Activated CD8-positive, alpha-beta memory T cell treated with anti-CD3 and anti-CD28 coated beads, Interleukin-2, amount 50 U/mL, for 1 hour (primary cell): ENCODE data around the gene BCL2L13.
"Not testable (repeated sequence)": the region's sequence is repeated elsewhere in the genome, so short reads cannot be mapped to it uniquely, and the experiment has no call there.

Experiments used
- DNase-seq: peaks from one replicate; pipeline ENCODE4 v3.0.0-alpha.2; 2020; ENCODE audit errors: extremely low read depth

Gene BCL2L13

DNA sequence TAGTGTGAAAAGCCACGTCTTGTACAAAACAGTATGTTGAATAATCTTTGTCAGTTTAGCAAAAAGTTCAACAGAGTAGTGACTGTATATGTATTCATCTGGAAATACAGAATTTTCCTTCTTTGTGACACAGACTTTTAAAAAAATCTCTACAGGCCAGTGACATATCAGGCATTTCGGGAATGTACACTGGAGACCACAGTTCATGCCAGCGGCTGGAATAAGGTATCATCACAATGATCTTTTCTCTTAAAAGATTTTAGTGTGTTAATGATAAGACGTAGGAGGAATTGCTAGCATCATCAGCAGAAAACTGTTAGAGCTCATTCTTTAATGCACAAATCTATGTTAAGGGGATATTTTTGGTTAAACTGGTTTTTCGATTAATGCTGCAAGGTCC, 57.4 kb downstream of the BCL2L13 start:
- no peak for DNase-seq

- not testable (repeated sequence) for DNase-seq
Observed at GRCh38 chr22:17697196-17697595, 58.6 kb downstream of the BCL2L13 start.

DNA sequence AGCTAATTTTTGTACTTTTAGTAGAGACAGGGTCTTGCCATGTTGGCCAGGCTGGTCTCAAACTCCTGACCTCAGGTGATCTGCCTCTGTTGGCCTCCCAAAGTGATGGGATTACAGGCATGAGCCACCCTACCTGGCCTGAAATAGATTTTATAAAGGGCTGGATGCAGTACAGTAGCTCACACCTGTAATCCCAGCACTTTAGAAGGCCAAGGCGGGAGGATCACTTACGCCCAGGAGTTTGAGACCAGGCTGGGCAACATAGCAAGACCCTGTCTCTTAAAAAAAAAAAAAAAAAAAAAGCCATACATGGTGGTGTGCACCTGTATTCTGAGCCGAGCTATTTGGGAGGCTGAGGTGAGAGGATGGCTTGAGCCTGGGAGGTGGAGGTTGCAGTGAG, 59.7 kb downstream of the BCL2L13 start:
- not testable (repeated sequence) for DNase-seq

DNA sequence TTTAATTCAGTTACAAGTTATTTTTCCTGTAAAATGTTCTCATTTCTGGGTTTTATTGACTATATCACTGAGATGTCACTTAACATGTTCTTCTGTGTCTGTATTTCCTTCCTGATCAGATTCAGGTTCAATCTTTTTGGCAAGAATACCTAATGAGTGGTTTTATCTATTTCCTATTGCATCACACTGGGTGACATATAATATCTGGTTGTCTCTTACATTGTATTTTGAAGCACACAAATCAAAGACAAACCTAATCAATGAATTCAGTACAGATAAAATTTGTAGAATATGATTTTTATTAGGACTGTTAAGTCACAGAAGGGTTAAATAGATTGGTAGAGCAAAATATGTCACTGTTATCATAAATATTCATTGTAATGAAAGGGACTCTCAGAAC, 60.4 kb downstream of the BCL2L13 start:
- no peak for DNase-seq

- no peak for DNase-seq
Observed at GRCh38 chr22:17699696-17700340, 61.3 kb downstream of the BCL2L13 start.

- no peak for DNase-seq
Observed at GRCh38 chr22:17700778-17701177, 62.2 kb downstream of the BCL2L13 start.

DNA sequence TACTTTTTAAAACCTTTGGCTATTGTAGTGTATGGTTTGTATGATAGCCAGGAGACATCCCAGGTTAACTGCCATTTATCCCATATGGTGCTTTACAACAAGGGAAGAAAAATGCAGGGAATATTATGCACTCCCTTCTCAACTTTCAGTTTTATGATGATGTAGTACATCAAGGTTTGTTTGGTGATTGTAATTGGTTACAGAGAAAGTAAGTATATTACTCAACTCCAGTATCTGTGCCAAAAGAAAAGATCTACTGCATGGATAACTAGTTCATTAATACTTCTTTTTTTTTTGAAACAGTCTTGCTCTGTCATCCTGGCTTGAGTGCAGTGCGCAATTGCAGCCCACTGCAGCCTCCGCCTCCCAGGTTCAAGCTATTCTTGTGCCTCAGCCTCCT, 65.3 kb downstream of the BCL2L13 start:
- no peak for DNase-seq

DNA sequence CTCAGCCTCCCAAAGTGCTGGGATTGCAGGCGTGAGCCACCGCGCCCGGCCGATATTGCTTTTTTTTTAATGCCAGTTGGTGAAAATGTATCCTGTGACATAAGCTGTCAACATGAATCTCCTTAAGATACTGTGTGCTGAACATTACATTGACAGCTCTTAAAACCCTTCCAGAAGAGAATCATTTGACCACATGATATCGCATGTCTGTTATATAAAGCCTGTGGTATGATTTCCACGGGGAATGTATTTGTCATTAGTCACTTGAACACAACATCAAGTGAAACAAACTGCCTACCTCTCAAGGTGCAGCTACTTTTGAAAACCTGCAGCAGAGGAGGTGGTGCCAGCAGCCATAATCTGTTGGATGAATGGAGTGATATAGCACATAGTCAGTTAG, 67.0 kb downstream of the BCL2L13 start:
- DNase-seq: no peak

DNA sequence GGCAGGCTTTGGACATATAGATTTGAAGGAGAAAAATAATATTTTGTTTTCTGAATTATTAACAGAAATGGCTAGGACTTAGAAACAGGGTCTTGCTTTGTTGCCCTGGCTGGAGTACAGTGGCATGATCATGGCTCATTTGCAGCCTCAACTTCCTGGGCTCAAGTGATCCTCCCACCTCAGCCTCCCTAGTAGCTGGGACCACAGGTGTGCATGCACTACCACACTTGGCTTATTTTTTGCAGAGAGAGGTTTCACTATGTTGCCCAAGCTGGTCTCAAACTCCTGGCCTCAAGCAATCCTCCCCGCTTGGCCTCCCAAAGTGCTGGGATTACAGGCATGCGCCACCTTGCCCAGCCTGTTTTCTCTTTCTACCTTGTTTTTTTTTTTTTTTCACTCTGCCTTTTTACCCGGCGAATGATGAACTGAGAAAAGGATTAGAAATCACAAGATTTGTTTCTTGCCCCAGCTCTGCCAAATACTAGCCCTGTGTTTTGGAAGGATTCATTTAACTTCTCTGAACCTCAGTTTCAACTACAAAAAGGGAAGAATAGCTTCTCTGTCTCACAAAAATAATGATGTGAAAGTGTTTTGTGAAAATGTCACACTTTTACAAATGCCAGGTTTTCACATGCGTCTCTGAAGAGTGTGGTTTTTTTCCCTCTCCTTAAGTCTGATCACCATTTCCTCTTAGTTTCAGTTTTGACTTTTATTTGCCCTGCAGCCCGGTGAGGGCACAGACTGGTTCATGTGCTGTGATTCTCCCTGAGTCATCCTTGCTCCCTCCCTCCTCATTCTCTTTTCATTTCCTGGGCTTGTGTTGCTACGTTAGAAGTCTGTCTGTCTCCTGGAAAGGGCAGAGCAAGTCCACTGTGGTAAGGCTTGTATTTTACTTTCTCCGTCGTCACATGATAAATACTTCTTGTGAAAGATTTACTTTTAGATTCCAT, 67.7 kb downstream of the BCL2L13 start:
- DNase-seq: no peak

DNA sequence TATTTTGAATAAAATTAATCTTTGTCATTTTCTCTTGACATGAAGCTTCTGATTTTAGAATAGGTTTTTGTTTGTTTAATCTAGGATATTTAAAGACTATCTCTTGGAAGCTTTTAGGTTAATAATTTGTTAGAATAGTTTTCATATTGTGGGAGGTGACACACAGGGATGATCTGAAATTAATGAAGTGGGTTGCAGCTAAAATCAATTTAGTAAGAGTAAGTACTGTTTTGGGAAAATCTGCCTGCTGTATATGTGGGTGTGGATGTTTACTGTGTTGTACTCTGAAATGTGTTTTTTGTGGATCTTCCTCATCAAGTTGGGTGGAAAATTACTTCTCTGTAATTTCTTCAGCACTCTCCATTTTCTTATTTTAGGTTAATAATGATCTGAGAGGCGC, 68.4 kb downstream of the BCL2L13 start:
- no peak for DNase-seq

GRCh38 chr22:17707526-17707925, 69.0 kb downstream of the BCL2L13 start:
- DNase-seq: no peak

GRCh38 chr22:17710023-17710422, 71.5 kb downstream of the BCL2L13 start:
- DNase-seq: no peak

GRCh38 chr22:17712441-17712840, 73.9 kb downstream of the BCL2L13 start:
- DNase-seq: no peak

DNA sequence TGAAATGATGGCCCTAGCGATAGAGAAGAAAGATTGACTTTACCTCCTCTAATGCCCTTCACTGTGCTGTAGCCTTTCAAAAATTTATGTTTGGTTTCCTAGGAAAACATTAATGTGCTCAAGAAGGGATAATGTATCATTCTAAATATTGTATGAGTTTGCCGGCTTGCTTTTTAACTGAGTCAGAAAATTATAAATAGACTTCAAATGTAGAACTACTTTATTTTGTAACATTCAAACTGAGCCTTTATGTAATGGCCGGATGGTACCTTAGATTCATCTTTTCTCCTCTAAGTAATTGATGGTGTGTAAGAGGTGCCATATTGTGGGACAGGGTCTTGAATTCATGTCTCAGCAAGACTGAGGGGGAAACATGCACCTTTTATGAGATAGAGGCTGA, 78.0 kb downstream of the BCL2L13 start:
- no peak for DNase-seq

GRCh38 chr22:17717708-17718107, 79.2 kb downstream of the BCL2L13 start:
- DNase-seq: no peak

DNA sequence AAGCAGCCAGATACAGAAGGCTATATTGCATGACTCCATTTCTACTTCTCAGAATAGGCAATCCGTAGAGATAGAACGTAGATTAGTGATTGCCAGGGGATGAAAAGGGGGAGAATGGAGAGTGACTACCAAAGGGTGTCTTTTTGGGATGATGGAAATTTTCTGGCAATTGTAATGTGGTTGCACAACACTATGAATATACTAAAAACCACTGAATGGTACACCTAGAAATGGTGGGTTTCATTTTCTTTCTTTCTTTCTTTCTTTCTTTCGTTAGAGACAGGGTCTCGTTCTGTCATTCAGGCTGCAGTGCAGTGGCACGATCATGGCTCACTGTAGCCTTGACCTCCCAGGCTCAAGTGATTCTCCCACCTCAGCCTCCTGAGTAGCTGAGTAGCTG, 81.4 kb downstream of the BCL2L13 start:
- no peak for DNase-seq

DNA sequence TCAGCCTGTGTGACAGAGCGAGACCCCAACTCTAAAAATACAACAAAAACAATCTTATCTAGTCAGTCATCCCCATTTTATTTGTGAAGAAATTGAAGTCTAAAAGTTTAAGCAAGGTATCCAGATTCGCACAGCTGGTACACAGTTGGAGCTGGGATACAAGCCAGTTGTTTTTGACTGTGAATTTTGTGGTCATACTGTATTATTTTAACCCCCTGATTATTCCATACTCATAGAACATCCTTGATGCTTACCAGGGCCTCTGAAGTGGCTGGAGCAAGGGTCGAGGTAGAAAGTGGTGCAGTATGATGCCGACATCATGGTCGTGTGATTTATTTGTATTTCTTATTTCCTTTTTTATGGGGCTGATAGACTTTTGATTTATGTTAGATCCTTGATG, 85.7 kb downstream of the BCL2L13 start:
- no peak for DNase-seq

DNA sequence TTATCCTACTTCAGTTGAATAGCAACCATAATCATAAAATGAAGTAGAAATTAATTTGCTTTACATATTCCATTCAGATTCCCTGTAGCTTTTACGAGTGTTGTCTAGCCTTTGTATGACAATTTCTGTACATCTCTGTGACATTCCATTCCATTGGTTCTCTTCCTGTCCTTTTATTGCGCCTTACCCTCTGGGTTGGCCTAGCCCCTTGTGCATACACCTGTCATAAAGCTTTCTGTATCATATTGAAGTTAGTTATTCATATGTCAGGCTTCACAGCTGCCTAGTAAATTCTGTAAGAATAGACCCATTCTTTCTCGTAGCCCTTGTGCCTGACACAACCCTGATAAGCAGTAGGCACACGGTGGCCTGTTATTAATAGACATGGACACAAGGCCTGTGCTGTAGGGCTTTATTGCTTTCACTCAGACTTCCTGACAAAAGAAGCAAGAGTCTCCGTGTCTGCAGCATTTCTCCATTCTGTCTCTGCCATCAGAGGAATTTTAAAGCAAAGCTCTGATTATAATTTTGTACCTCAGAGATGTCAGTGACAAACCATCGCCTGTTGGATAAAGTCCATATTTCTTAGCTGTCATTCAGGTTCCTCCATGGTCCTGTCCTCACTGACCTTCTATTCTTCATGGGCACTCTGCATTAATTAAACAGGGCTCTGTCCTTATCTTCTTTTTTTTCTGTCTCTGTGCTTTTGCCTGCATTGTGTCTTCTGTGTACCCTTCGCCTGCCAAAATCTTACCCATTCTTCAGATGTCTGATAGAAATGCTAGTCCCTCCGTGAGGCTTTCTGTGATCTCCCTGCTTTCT, 86.3 kb downstream of the BCL2L13 start:
- DNase-seq: no peak

DNA sequence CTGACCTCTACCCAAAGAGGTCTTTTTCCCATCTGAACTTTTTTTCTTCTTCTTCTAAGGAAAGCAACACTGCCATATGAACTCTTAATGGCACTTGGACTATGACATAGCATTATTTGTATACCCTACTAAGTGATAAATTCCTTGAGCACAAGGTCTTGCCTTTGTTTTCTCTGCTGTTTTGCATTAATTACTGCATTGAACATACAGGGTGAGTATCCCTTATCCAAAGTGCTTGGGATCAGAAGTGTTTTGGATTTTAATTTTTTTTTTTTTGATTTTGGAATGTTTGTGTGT, 86.9 kb downstream of the BCL2L13 start:
- no peak for DNase-seq

- no peak for DNase-seq
Observed at GRCh38 chr22:17726006-17726927, 87.7 kb downstream of the BCL2L13 start.
